Neural progenitor cell (in vitro differentiated cells): ENCODE data around the gene SREBF2. TPM values are rescaled to one million over a fixed set of nuclear protein-coding genes. Genes with fewer than 3 reads are reported as not detected.

Experiments
- DNase-seq: peaks from one replicate; pipeline ENCODE4 v3.0.0-alpha.2; 2016; ENCODE audit warnings: low spot score
- H2AFZ ChIP-seq: fragments of 200-600 bp; sonication (generic); replicated peaks from 2 replicates; pipeline ENCODE4 v1.6.1; 2016; ENCODE audit warnings: antibody characterized with exemption
- H3F3A ChIP-seq: fragments of 200-600 bp; sonication (generic); 2 replicates; pipeline ENCODE4 v1.6.1; 2016; ENCODE audit warnings: antibody characterized with exemption, low read depth
- H3K27ac ChIP-seq: fragments of 200-600 bp; sonication (generic); 2 replicates; pipeline ENCODE4 v1.5.1; 2016; ENCODE audit warnings: mild to moderate bottlenecking
- H3K27me3 ChIP-seq: fragments of 200-600 bp; sonication (generic); 2 replicates; pipeline ENCODE4 v1.6.1; 2016; ENCODE audit warnings: mild to moderate bottlenecking, moderate library complexity
- H3K36me3 ChIP-seq: fragments of 200-600 bp; sonication (generic); 2 replicates; pipeline ENCODE4 v1.5.1; 2016
- H3K4me1 ChIP-seq: fragments of 200-600 bp; sonication (generic); 2 replicates; pipeline ENCODE4 v1.6.1; 2016; ENCODE audit warnings: mixed run types
- H3K4me2 ChIP-seq: fragments of 200-600 bp; sonication (generic); 2 replicates; pipeline ENCODE4 v1.6.1; 2016
- H3K4me3 ChIP-seq: fragments of 200-600 bp; sonication (generic); 2 replicates; pipeline ENCODE4 v1.5.1; 2016
- H3K79me2 ChIP-seq: fragments of 200-600 bp; sonication (generic); 2 replicates; pipeline ENCODE4 v1.6.1; 2016; ENCODE audit warnings: low read depth
- H3K9ac ChIP-seq: fragments of 200-600 bp; sonication (generic); 2 replicates; pipeline ENCODE4 v1.6.1; 2016
- H3K9me3 ChIP-seq: fragments of 200-600 bp; sonication (generic); 2 replicates; pipeline ENCODE4 v1.5.1; 2016; ENCODE audit warnings: low read depth
- H4K20me1 ChIP-seq: fragments of 200-600 bp; sonication (generic); 2 replicates; pipeline ENCODE4 v1.6.1; 2016; ENCODE audit warnings: low read depth
- H3K27ac Mint-ChIP-seq: 3 replicates; pipeline ENCODE4 v1.8.0; 2021; ENCODE audit warnings: mixed read lengths
- H3K27me3 Mint-ChIP-seq: 2 replicates; pipeline ENCODE4 v1.8.0; 2022; ENCODE audit warnings: low read depth, mild to moderate bottlenecking, inconsistent platforms, moderate library complexity, mixed read lengths; ENCODE audit not compliant: insufficient read depth
- H3K36me3 Mint-ChIP-seq: 3 replicates; pipeline ENCODE4 v1.8.0; 2021; ENCODE audit warnings: mixed read lengths
- H3K4me1 Mint-ChIP-seq: 3 replicates; pipeline ENCODE4 v1.8.0; 2021; ENCODE audit warnings: mixed read lengths
- H3K4me3 Mint-ChIP-seq: 3 replicates; pipeline ENCODE4 v1.8.0; 2021; ENCODE audit warnings: mild to moderate bottlenecking, moderate library complexity, mixed read lengths
- H3K9me3 Mint-ChIP-seq: 3 replicates; pipeline ENCODE4 v1.8.0; 2020; ENCODE audit warnings: mixed read lengths
- CTCF ChIP-seq: fragments of 200-600 bp; sonication (generic); IDR thresholded peaks from 2 replicates; pipeline ENCODE4 v1.5.1; 2017; ENCODE audit warnings: antibody characterized with exemption, mild to moderate bottlenecking
- EZH2 ChIP-seq: fragments of 200-600 bp; sonication (generic); IDR thresholded peaks from 2 replicates; pipeline ENCODE4 v1.6.1; 2017; ENCODE audit warnings: antibody characterized with exemption, mild to moderate bottlenecking, moderate library complexity
- EZH2phosphoT487 ChIP-seq: fragments of 200-600 bp; sonication (generic); IDR thresholded peaks from 2 replicates; pipeline ENCODE4 v1.6.1; 2017; ENCODE audit warnings: antibody characterized with exemption
- total RNA-seq: library from RNA; depleted of rRNA; stranded (reverse); fragments of >200 nt; gene quantifications from 2 replicates; pipeline ENCODE4 v1.2.3, GENCODE V29; 2015; ENCODE audit warnings: low replicate concordance

Gene SREBF2
- total RNA-seq, 1 donor from 2014 or later: 64.0 TPM

GRCh38 chr22:41893591-41894375, 60.9 kb downstream of the SREBF2 start:
- H3K4me2 ChIP-seq: no peak overlapping the region
- TF ChIP-seq EZH2phosphoT487 (no peak), EZH2 (no peak), CTCF (no peak)
- H3K4me3 ChIP-seq: no peak overlapping the region
- no peak for DNase-seq
- Mint-ChIP-seq H3K36me3 (peaks cover 36% of the 10 kb centered on the region), H3K4me3 (no peak overlapping the region), H3K9me3 (no peaks in the 10 kb centered on the region), H3K4me1 (no peaks in the 10 kb centered on the region), H3K27ac (no peak overlapping the region), H3K27me3 (peaks cover 7% of the 10 kb centered on the region)
- H2AFZ ChIP-seq: no peak overlapping the region
- H3K4me1 ChIP-seq: no peaks in the 10 kb centered on the region
- no peaks in the 10 kb centered on the region for H3K27me3 ChIP-seq
- H3K79me2 ChIP-seq: no peaks in the 10 kb centered on the region
- H3K27ac ChIP-seq: no peak overlapping the region
- H3K36me3 ChIP-seq: no peaks in the 10 kb centered on the region
- no peak overlapping the region for H3K9ac ChIP-seq
- peaks cover 6% of the 10 kb centered on the region for H4K20me1 ChIP-seq
- H3F3A ChIP-seq: no peaks in the 10 kb centered on the region
- no peaks in the 10 kb centered on the region for H3K9me3 ChIP-seq

GRCh38 chr22:41898645-41899044, 65.7 kb downstream of the SREBF2 start:
- H3K27ac Mint-ChIP-seq: no peak overlapping the region
- Histone ChIP-seq H3K79me2 (no peaks in the 10 kb centered on the region), H3K27ac (no peak overlapping the region), H2AFZ (no peak overlapping the region), H3F3A (no peaks in the 10 kb centered on the region), H3K9ac (no peak overlapping the region), H3K27me3 (no peaks in the 10 kb centered on the region), H3K4me1 (no peaks in the 10 kb centered on the region), H3K9me3 (no peaks in the 10 kb centered on the region), H3K4me2 (no peak overlapping the region), H4K20me1 (peaks cover 17% of the 10 kb centered on the region), H3K4me3 (no peak overlapping the region), H3K36me3 (no peaks in the 10 kb centered on the region)
- no peaks in the 10 kb centered on the region for H3K9me3 Mint-ChIP-seq
- DNase-seq: no peak
- H3K4me3 Mint-ChIP-seq: no peak overlapping the region
- H3K4me1 Mint-ChIP-seq: no peaks in the 10 kb centered on the region
- H3K36me3 Mint-ChIP-seq: peaks cover 30% of the 10 kb centered on the region
- peaks cover 7% of the 10 kb centered on the region for H3K27me3 Mint-ChIP-seq
- TF ChIP-seq EZH2: no peak
- no peak for TF ChIP-seq CTCF
- no peak for TF ChIP-seq EZH2phosphoT487

GRCh38 chr22:41899110-41899509, 66.2 kb downstream of the SREBF2 start:
- Histone ChIP-seq H3K27me3 (no peaks in the 10 kb centered on the region), H4K20me1 (peaks cover 18% of the 10 kb centered on the region), H3K27ac (no peak overlapping the region), H3K4me3 (no peak overlapping the region), H3K4me2 (no peak overlapping the region), H3F3A (no peaks in the 10 kb centered on the region), H3K9me3 (no peaks in the 10 kb centered on the region), H3K36me3 (no peaks in the 10 kb centered on the region), H2AFZ (no peak overlapping the region), H3K9ac (no peak overlapping the region), H3K4me1 (no peaks in the 10 kb centered on the region), H3K79me2 (no peaks in the 10 kb centered on the region)
- TF ChIP-seq EZH2 (no peak), EZH2phosphoT487 (no peak), CTCF (no peak)
- peaks cover 26% of the 10 kb centered on the region for H3K36me3 Mint-ChIP-seq
- no peak overlapping the region for H3K27ac Mint-ChIP-seq
- H3K27me3 Mint-ChIP-seq: peaks cover 9% of the 10 kb centered on the region
- no peak overlapping the region for H3K4me3 Mint-ChIP-seq
- H3K9me3 Mint-ChIP-seq: no peaks in the 10 kb centered on the region
- no peaks in the 10 kb centered on the region for H3K4me1 Mint-ChIP-seq
- DNase-seq: no peak
